Ishikawa (cell line): Measurements from ENCODE around the gene IL1RAPL1.

Source experiments
- CEBPB ChIP-seq: IDR thresholded peaks from 2 replicates; pipeline ENCODE4 v1.6.1; 2012
- CREB1 ChIP-seq: IDR thresholded peaks from 2 replicates; pipeline ENCODE4 v1.6.1; 2012; ENCODE audit warnings: low read depth
- EGR1 ChIP-seq: IDR thresholded peaks from 2 replicates; pipeline ENCODE4 v1.6.1; 2012
- EP300 ChIP-seq: IDR thresholded peaks from 2 replicates; pipeline ENCODE4 v1.6.1; 2012; ENCODE audit warnings: borderline replicate concordance
- FOXM1 ChIP-seq: IDR thresholded peaks from 2 replicates; pipeline ENCODE4 v1.6.1; 2012; ENCODE audit warnings: low read depth, borderline replicate concordance
- NFIC ChIP-seq: IDR thresholded peaks from 2 replicates; pipeline ENCODE4 v1.6.1; 2012
- RAD21 ChIP-seq: IDR thresholded peaks from 2 replicates; pipeline ENCODE4 v1.6.1; 2012; ENCODE audit warnings: low read depth
- TAF1 ChIP-seq: IDR thresholded peaks from 2 replicates; pipeline ENCODE4 v1.6.1; 2012; ENCODE audit warnings: low read depth, mild to moderate bottlenecking
- TCF12 ChIP-seq: IDR thresholded peaks from 2 replicates; pipeline ENCODE4 v1.6.1; 2012; ENCODE audit warnings: low read depth
- TEAD4 ChIP-seq: IDR thresholded peaks from 2 replicates; pipeline ENCODE4 v1.6.1; 2012
- USF1 ChIP-seq: IDR thresholded peaks from 2 replicates; pipeline ENCODE4 v1.6.1; 2012
- YY1 ChIP-seq: IDR thresholded peaks from 2 replicates; pipeline ENCODE4 v1.6.1; 2012; ENCODE audit warnings: low read depth
- ZBTB7A ChIP-seq: IDR thresholded peaks from 2 replicates; pipeline ENCODE4 v1.6.1; 2012; ENCODE audit warnings: low read depth
- TF ChIP-seq, protein P1 (sequence below): IDR thresholded peaks from 2 replicates; pipeline ENCODE4 v1.6.1; 2012; ENCODE audit warnings: low read depth, mild to moderate bottlenecking
- TF ChIP-seq, protein P2 (sequence below): IDR thresholded peaks from 2 replicates; pipeline ENCODE4 v1.6.1; 2012

IL1RAPL1 gene

GRCh38 chrX:28586981-28587551 lies at the start of gene IL1RAPL1:
IL1RAPL1 (plus strand) TSS chrX:28587446.
- TF ChIP-seq, protein P1, sequence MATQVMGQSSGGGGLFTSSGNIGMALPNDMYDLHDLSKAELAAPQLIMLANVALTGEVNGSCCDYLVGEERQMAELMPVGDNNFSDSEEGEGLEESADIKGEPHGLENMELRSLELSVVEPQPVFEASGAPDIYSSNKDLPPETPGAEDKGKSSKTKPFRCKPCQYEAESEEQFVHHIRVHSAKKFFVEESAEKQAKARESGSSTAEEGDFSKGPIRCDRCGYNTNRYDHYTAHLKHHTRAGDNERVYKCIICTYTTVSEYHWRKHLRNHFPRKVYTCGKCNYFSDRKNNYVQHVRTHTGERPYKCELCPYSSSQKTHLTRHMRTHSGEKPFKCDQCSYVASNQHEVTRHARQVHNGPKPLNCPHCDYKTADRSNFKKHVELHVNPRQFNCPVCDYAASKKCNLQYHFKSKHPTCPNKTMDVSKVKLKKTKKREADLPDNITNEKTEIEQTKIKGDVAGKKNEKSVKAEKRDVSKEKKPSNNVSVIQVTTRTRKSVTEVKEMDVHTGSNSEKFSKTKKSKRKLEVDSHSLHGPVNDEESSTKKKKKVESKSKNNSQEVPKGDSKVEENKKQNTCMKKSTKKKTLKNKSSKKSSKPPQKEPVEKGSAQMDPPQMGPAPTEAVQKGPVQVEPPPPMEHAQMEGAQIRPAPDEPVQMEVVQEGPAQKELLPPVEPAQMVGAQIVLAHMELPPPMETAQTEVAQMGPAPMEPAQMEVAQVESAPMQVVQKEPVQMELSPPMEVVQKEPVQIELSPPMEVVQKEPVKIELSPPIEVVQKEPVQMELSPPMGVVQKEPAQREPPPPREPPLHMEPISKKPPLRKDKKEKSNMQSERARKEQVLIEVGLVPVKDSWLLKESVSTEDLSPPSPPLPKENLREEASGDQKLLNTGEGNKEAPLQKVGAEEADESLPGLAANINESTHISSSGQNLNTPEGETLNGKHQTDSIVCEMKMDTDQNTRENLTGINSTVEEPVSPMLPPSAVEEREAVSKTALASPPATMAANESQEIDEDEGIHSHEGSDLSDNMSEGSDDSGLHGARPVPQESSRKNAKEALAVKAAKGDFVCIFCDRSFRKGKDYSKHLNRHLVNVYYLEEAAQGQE = no peak
- peak; percentile 7; the same call in 1 of the 2 replicates for TF ChIP-seq RAD21

- no peak for TF ChIP-seq TCF12
- TF ChIP-seq CEBPB = no peak
- TF ChIP-seq, protein P2, sequence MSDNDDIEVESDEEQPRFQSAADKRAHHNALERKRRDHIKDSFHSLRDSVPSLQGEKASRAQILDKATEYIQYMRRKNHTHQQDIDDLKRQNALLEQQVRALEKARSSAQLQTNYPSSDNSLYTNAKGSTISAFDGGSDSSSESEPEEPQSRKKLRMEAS = no peak
- TF ChIP-seq TEAD4 = no peak
- no peak for TF ChIP-seq RAD21
- no peak for TF ChIP-seq EP300
- no peak for TF ChIP-seq TAF1
- TF ChIP-seq CREB1 = no peak
- TF ChIP-seq NFIC = no peak
These were observed 44.5 kb upstream of the IL1RAPL1 start for GRCh38 chrX:28542791-28543190.

- TF ChIP-seq RAD21 (no peak), TCF12 (no peak), EP300 (no peak), EGR1 (no peak), FOXM1 (no peak), NFIC (no peak), YY1 (no peak), CREB1 (no peak), TAF1 (no peak), USF1 (no peak), ZBTB7A (no peak), CEBPB (no peak), TEAD4 (no peak)
- TF ChIP-seq, protein P1 = no peak
- TF ChIP-seq, protein P2 = no peak
These were observed 37.4 kb upstream of the IL1RAPL1 start for GRCh38 chrX:28549838-28550237.

GRCh38 chrX:28550331-28550872 lies 36.8 kb upstream of the IL1RAPL1 start:
- no peak for TF ChIP-seq RAD21
- no peak for TF ChIP-seq NFIC
- no peak for TF ChIP-seq YY1
- TF ChIP-seq FOXM1 = no peak
- TF ChIP-seq TCF12 = no peak
- TF ChIP-seq CREB1 = no peak
- TF ChIP-seq USF1 = no peak
- TF ChIP-seq, protein P2 = no peak
- no peak for TF ChIP-seq ZBTB7A
- no peak for TF ChIP-seq EP300
- no peak for TF ChIP-seq EGR1
- no peak for TF ChIP-seq TEAD4
- TF ChIP-seq, protein P1 = no peak
- no peak for TF ChIP-seq TAF1
- TF ChIP-seq CEBPB = no peak

GRCh38 chrX:28552322-28552721 lies 34.9 kb upstream of the IL1RAPL1 start:
- TF ChIP-seq RAD21 = no peak
- TF ChIP-seq EP300 = no peak
- TF ChIP-seq TAF1 = no peak
- TF ChIP-seq FOXM1 = no peak
- TF ChIP-seq, protein P1 = no peak
- no peak for TF ChIP-seq NFIC
- no peak for TF ChIP-seq TEAD4
- TF ChIP-seq CREB1 = no peak
- no peak for TF ChIP-seq EGR1
- TF ChIP-seq YY1 = no peak
- no peak for TF ChIP-seq ZBTB7A
- TF ChIP-seq, protein P2 = no peak
- no peak for TF ChIP-seq TCF12
- no peak for TF ChIP-seq CEBPB
- TF ChIP-seq USF1 = no peak
